KOPT-K1 (cell line): ENCODE data around the gene RABAC1.
A peak's percentile ranks its signal among the peaks of the same experiment; 100 is the strongest.
"Not testable (repeated sequence)": the region's sequence is repeated elsewhere in the genome, so short reads cannot be mapped to it uniquely, and the experiment has no call there.

Experiments used
- H3K27ac ChIP-seq: fragments of 200-600 bp; sonication (generic); 2 replicates; pipeline ENCODE4 v1.5.1; 2016; ENCODE audit warnings: antibody characterized with exemption, mild to moderate bottlenecking, low read depth, low read length; ENCODE audit not compliant: poor library complexity, severe bottlenecking
- H3K36me3 ChIP-seq: fragments of 200-600 bp; sonication (generic); 2 replicates; pipeline ENCODE4 v1.5.1; 2017; ENCODE audit warnings: antibody characterized with exemption, mild to moderate bottlenecking, low read length, moderate library complexity; ENCODE audit not compliant: insufficient read depth
- H3K9me3 ChIP-seq: fragments of 200-600 bp; sonication (generic); 2 replicates; pipeline ENCODE4 v1.5.1; 2017; ENCODE audit warnings: antibody characterized with exemption, low read length, mild to moderate bottlenecking; ENCODE audit not compliant: insufficient read depth, poor library complexity, severe bottlenecking

The RABAC1 gene

DNA sequence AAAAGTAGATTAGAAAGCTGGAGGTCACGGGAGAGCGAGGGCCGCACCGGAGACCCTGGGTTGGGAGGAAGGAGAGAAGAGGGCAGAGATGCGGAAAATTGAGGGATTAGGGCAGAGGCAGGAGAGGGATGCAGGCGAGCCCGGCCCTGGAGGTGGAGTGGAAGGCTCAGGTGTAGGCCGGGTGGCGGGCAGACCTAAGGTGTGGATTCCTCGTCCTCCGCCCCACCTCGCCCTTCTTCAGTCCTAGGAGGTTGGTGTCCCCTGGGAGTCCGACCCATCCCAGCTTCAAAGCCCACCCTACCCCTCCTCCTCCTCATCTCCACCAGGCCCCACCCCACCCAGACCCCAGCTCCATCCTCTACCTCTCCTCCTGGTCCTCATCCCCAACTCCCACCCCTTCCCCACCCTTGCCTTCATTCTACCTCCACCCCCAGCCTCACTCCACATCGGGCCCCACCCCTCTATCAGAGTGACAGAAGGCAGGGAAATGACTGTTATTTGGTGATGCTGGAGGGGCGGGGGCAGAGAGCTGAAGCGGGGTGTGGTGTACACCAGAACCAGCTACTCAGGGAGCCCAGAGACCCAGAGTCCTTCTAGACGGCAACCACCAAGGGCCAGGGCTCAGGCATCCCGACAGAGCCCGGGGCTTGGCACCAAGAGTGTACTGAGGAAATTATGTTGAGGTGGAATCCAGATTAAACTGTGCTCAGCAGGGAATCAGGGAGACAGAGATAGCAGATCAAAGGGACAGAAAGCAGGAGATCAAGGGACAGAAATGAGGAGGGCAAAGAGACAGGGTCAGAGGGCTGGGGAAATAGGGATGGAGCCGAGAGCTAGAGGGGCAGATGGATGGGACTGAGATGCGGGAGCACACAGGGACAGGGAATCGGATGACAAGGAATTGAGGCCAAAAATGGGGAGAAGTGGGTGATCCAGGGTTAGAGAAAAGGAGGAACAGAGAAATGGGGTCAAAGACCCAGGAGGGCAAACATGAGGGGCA, 37.2 kb downstream of the RABAC1 start:
- Histone ChIP-seq H3K36me3 (no peaks in the 10 kb centered on the region), H3K9me3 (no peaks in the 10 kb centered on the region), H3K27ac (no peak overlapping the region)

DNA sequence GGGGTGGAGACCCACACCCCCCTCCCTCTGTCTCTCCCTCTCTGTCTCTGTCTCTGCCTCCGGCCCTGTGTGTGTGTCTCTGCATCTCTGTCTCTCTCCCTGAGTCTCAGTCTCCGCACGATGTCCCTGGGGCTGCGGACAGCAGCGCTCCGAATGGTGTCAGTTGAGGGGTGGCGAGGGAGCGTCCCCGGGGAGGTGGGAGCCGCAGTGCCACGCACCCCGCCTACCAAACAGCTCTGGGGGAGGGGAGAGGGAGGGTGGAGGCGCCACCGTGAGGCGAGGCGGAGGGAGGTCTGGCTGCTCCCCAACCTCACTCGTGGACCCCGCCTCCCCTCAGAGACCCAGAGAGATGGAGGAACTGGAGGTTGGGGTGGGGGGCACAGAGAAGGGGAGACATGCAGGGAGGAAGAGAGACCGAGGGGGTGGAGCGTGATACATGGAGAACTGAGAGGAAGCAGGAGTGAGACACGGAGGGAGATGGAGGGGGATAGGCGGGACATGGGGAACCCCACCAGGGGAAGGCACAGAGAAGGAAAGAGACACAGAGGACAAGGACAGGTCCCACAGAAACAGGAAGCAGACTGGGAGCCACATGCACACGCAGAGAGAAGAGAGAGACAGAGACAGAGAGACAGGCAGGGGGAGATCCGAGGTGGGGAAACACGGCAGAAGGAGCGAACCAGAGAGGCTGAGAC, 38.1 kb downstream of the RABAC1 start:
- H3K36me3 ChIP-seq, result no peaks in the 10 kb centered on the region
- H3K9me3 ChIP-seq, result no peaks in the 10 kb centered on the region
- H3K27ac ChIP-seq, result no peak overlapping the region

DNA sequence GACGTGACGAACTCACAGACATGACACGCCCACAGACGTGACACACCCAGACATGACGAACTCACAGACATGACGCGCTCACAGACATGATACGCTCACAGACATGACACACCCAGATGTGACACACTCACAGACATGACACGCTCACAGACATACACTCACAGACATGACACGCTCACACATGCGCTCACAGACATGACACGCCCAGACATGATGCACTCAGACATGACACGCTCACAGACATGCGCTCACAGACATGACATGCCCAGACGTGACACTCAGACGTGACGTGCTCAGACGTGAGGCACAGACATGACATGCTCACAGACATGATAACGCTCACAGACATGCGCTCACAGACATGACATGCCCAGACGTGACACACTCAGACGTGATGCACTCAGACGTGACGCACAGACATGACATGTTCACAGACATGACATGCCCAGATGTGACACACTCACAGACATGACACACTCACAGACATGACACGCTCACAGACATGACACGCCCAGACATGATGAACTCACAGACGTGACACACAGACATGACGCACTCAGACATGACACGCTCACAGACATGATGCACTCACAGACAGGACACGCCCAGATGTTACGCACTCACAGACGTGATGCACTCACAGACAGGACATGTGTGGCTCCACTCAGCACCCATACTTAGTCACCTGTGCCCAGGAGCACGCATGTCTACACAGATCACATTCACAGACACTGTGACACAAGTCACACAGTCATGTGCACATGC, 39.0 kb downstream of the RABAC1 start:
- Histone ChIP-seq H3K36me3 (no peaks in the 10 kb centered on the region), H3K27ac (no peak overlapping the region), H3K9me3 (no peaks in the 10 kb centered on the region)

DNA sequence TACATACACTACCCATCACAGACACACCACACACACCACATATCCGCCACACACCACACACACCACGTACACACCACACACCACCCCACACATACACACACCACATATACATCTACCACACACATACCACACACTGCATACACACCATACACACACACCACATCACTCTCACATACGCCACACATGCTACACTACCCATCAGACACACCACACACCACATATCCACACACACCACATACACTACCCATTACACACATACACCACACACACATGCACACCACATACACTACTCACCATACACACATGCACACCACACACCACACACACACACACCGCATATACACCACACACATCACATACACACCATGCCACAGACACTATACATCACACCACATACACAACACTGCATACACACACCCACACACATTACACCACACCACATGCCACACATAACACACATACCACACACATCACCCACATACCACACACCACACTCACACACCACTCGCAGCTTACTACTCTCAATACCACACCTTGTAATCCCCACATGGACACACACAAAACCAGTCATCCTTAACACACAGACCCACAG, 40.4 kb downstream of the RABAC1 start:
- Histone ChIP-seq H3K36me3 (no peaks in the 10 kb centered on the region), H3K9me3 (no peaks in the 10 kb centered on the region), H3K27ac (no peak overlapping the region)

DNA sequence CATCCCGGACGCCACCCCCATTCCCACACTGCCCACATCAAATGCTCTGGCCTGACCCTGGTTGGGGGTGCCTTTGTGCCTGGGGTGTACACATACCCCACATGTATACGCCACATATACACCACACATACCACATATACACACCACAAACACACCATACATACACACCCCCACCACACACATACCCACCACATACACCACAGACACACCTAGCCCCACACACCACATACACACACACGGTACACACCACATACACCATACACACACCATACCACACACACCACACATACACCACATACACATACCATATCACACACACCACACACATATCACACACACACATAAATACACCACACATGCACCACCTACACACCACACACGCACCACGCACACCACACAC, 41.0 kb downstream of the RABAC1 start:
- H3K9me3 ChIP-seq, result no peaks in the 10 kb centered on the region
- H3K36me3 ChIP-seq, result no peaks in the 10 kb centered on the region
- H3K27ac ChIP-seq, result no peak overlapping the region

DNA sequence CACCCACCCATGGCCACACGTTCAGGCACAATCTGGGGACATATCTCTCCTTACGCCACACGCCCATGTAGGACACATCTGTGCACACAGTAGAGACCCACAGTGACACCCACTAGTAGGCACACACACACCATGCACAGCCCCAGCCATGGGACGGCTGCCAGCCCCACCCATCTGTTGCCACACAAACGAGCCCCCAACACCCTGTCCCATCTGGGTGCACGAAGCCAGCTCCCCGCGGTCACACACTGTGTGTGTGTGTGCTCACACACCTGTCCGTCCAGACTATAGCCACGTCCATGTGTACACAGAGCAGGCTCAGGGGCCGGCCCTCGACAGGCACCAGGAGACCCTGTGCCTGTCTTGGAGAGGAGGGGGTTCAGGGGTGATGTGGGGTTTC, 41.4 kb downstream of the RABAC1 start:
- H3K36me3 ChIP-seq, result no peaks in the 10 kb centered on the region
- H3K27ac ChIP-seq, result no peak overlapping the region
- H3K9me3 ChIP-seq, result no peaks in the 10 kb centered on the region

- Histone ChIP-seq H3K36me3 (no peaks in the 10 kb centered on the region), H3K27ac (no peak overlapping the region), H3K9me3 (no peaks in the 10 kb centered on the region)
These were observed 43.2 kb downstream of the RABAC1 start for GRCh38 chr19:41915776-41916414.

- Histone ChIP-seq H3K27ac (peak overlapping the region; percentile 6), H3K36me3 (no peaks in the 10 kb centered on the region)
These were observed 43.9 kb downstream of the RABAC1 start for GRCh38 chr19:41915021-41915775.

DNA sequence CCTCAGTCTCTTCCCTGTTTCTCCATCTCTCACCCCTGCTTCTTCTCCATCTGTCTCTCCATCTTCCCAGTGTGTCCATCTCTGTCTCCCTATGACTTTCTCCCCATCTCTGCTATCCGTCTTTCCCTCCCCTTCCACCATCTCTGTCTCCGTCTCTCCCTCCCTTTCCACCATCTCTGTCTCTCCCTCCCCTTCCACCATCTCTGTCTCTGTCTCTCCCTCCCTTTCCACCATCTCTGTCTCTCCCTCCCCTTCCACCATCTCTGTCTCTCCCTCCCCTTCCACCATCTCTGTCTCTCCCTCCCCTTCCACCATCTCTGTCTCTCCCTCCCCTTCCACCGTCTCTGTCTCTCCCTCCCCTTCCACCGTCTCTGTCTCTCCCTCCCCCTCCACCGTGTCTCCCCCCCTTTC, 44.7 kb downstream of the RABAC1 start:
- H3K9me3 ChIP-seq, H3K27ac ChIP-seq, H3K36me3 ChIP-seq: not testable (repeated sequence)

More at GRCh38 chr19:41915021-41915775, 43.9 kb downstream of the RABAC1 start:
- no peaks in the 10 kb centered on the region for H3K9me3 ChIP-seq

DNA sequence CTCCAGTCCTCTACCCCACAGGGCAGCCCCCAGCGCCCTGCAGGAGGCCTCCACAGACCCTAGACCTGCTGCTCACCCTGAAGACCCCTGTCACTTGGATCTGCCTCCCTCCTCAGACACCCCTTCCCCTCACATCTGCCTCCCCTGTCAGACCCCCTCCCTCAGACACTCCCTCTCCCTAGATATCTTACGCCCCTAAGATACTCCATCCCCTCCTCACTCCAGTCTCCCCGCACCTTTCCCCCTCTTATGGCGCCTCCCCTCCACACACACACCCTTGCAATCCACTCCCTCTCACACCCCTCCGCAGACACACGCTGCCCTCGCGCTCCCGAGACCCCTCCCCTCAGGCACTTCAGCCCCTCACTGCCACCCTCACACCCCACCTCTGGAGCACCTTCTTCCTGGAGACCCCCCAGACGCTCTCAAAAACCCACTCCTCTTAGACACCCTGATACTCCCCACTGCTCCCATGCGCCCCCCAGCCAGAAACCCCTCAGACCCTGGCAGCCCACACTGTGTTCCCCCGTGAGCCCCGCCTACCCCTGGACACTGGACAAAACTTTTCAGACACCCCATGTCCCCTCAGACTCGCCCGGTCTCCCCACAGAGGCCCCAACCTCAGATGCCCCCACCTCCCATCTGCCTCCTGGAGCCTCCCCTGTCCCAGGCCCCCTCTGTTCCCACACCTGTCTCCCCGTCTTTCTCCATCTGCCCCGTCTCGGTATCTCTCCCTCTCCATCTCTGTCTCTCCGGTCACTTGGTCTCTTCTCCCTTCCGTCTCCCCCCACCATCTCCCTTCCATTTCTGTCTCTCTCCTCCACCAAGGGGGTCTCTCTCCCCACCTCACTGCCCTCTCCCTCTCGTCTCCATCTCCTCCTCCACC, 45.3 kb downstream of the RABAC1 start:
- Histone ChIP-seq H3K9me3 (no peaks in the 10 kb centered on the region), H3K27ac (no peak overlapping the region), H3K36me3 (peaks cover 5% of the 10 kb centered on the region; the same call in 1 of the 2 replicates)

DNA sequence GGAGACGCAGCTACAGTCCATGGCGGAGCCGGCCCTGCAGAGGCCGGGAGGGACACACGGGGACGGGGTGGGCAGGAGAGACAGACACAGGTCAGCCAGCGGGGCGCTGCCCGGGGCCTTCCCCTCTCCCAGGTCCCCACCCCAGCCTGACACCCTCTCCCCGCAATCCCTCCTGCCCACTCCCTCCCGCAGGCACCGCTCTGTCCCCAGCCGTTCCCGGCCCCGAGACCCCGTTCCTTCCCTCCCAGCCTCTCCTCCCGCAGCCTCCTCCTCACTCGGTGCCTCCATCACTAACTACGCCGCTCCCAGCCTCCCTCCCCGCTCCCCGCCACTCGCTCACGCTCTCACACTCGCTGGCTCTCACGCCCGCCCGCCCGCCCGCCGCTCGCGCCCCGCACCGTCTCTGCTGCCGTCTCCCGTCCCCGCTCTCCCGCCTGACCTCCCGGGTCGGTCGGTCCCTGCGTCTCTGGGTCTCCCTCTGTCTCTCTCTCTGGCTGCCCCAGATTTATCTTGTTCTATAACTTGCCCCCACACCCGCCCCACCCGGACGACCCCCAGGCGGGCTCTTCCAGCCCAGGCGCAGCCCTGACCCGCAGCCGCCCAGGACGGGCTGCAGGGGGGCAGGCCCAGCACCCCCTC, 46.1 kb downstream of the RABAC1 start:
- Histone ChIP-seq H3K27ac (no peak overlapping the region), H3K36me3 (peaks cover 13% of the 10 kb centered on the region; the same call in 1 of the 2 replicates), H3K9me3 (no peaks in the 10 kb centered on the region)

- Histone ChIP-seq H3K36me3 (peaks cover 20% of the 10 kb centered on the region), H3K9me3 (no peaks in the 10 kb centered on the region), H3K27ac (no peak overlapping the region)
These were observed 47.0 kb downstream of the RABAC1 start for GRCh38 chr19:41911889-41912731.
